NCI-H460 (cell line): ENCODE measurements around the gene TMEM184C. TPM values are rescaled to one million over a fixed set of nuclear protein-coding genes. Genes with fewer than 3 reads are reported as not detected.

Source experiments
- DNase-seq: peaks from one replicate; pipeline ENCODE4 v3.0.0-alpha.2; 2016; ENCODE audit warnings: low read depth; ENCODE audit errors: extremely low read depth
- total RNA-seq: library from RNA; depleted of rRNA; stranded (reverse); fragments of >200 nt; shearing (Covaris generic); gene quantifications from 2 replicates; pipeline ENCODE4 v1.2.3, GENCODE V29; 2014; rRNA removed

Gene TMEM184C
- total RNA-seq, 1 experiment from 2014 or later, result 23.6 TPM

- no peak for DNase-seq
Measured at GRCh38 chr4:147717878-147718277, 100.7 kb downstream of the TMEM184C start.

Other genes starting within 250 kb of the TMEM184C start
- gene EDNRA, start 136.3 kb upstream of the TMEM184C start, total RNA-seq, result 0.35 TPM in 1 of 2 replicates, not detected in the other
- 3.3 and 4.3 TPM in 2 replicates for gene PRMT9, start 66.8 kb downstream of the TMEM184C start, total RNA-seq
- 5.1 and 5.3 TPM in 2 replicates for gene ARHGAP10, start 114.7 kb downstream of the TMEM184C start, total RNA-seq